HepG2 (cell line): ENCODE results near the gene LOXL4. TPM values are rescaled to one million over a fixed set of nuclear protein-coding genes. Genes with fewer than 3 reads are reported as not detected.

Source experiments
- GABPA ChIP-seq, 2 experiments: IDR thresholded peaks; 2 replicates each; pipeline ENCODE4 v1.6.1; 2011 to 2016; ENCODE audit warnings: low read depth in 2 of 2, low read length in 1 of 2, missing biosample characterization in 1 of 2, missing genetic modification characterization in 1 of 2
- HNF4A ChIP-seq: sonication (generic); formaldehyde crosslinking; IDR thresholded peaks from 2 replicates; pipeline ENCODE4 v1.4.0; 2020; ENCODE audit warnings: missing genetic modification reagents
- JUNB ChIP-seq: sonication (generic); formaldehyde crosslinking; IDR thresholded peaks from 2 replicates; pipeline ENCODE4 v1.8.0; 2022; ENCODE audit warnings: missing genetic modification reagents, mild to moderate bottlenecking, borderline replicate concordance
- LCORL ChIP-seq, 2 experiments: fragments of 450-650 bp in 1 of 2; sonication (generic) in 1 of 2; formaldehyde crosslinking in 1 of 2; IDR thresholded peaks; 2 replicates each; pipeline versions ENCODE4 v1.5.0 to v1.6.1; 2017 to 2020; ENCODE audit warnings: antibody characterized with exemption in 1 of 2, missing genetic modification reagents in 1 of 2
- MAFK ChIP-seq, 2 experiments: IDR thresholded peaks in 1 of 2; conservative IDR thresholded peaks in 1 of 2; 2 replicates each; pipeline ENCODE4 v1.6.1; 2011; ENCODE audit warnings: improper control_type of control experiment in 2 of 2, low read length in 2 of 2
- MTA1 ChIP-seq: sonication (generic); formaldehyde crosslinking; IDR thresholded peaks from 2 replicates; pipeline ENCODE4 v1.4.0; 2020; ENCODE audit warnings: missing genetic modification reagents, mild to moderate bottlenecking, borderline replicate concordance
- MTF1 ChIP-seq: sonication (generic); formaldehyde crosslinking; IDR thresholded peaks from 2 replicates; pipeline ENCODE4 v1.5.0; 2020; ENCODE audit warnings: missing genetic modification reagents
- NR2F6 ChIP-seq, 2 experiments: IDR thresholded peaks; 2 replicates each; pipeline ENCODE4 v1.6.1; 2016; ENCODE audit warnings: antibody characterized with exemption in 1 of 2, mild to moderate bottlenecking in 1 of 2
- PAXIP1 ChIP-seq: sonication (generic); formaldehyde crosslinking; conservative IDR thresholded peaks from 2 replicates; pipeline ENCODE4 v1.4.0; 2020; ENCODE audit warnings: mild to moderate bottlenecking, missing genetic modification reagents, moderate library complexity
- SP5 ChIP-seq: IDR thresholded peaks from 2 replicates; pipeline ENCODE4 v1.6.1; 2016; ENCODE audit warnings: low read depth, borderline replicate concordance
- TAF1 ChIP-seq: sonication (generic); formaldehyde crosslinking; IDR thresholded peaks from 2 replicates; pipeline ENCODE4 v1.4.0; 2020; ENCODE audit warnings: missing genetic modification reagents
- ZBTB21 ChIP-seq: sonication (generic); formaldehyde crosslinking; IDR thresholded peaks from 2 replicates; pipeline ENCODE4 v1.4.0; 2020; ENCODE audit warnings: missing genetic modification reagents
- ZNF30 ChIP-seq: sonication (generic); formaldehyde crosslinking; IDR thresholded peaks from 2 replicates; pipeline ENCODE4 v1.5.0; 2020; ENCODE audit warnings: mild to moderate bottlenecking, missing genetic modification reagents
- ZNF430 ChIP-seq: sonication (generic); formaldehyde crosslinking; IDR thresholded peaks from 2 replicates; pipeline ENCODE4 v1.9.0; 2021; ENCODE audit warnings: mild to moderate bottlenecking, missing genetic modification reagents
- polyA plus RNA-seq, 8 experiments: library from polyadenylated mRNA; depleted of rRNA in 3 of 8; stranded (reverse) in 7 of 8; unstranded in 1 of 8; fragments of >200 nt; fragmentation: Illumina TruSeq in 4 of 8; extraction: Trizol in 4 of 8; gene quantifications; 2 replicates each; pipeline versions ENCODE4 v1.2.1 to v1.2.3, GENCODE V29; 2011 to 2016; ENCODE audit warnings: low read depth in 4 of 8, missing spikeins in 1 of 8, mixed read lengths in 1 of 8; ENCODE audit not compliant: insufficient read depth in 1 of 8
- total RNA-seq, 5 experiments: library from RNA; depleted of rRNA; stranded (reverse); fragments of >200 nt; fragmentation: Illumina TruSeq; extraction: Trizol; gene quantifications; 2 replicates each; pipeline ENCODE4 v1.2.3, GENCODE V29; 2016; ENCODE audit warnings: low read depth in 1 of 5
- TF ChIP-seq, protein P1 (sequence below): sonication (generic); formaldehyde crosslinking; IDR thresholded peaks from 2 replicates; pipeline ENCODE4 v1.4.0; 2020; ENCODE audit warnings: mild to moderate bottlenecking, missing genetic modification reagents
- TF ChIP-seq, protein P2 (sequence below): sonication (generic); formaldehyde crosslinking; IDR thresholded peaks from 2 replicates; pipeline ENCODE4 v1.5.1; 2020; ENCODE audit warnings: mild to moderate bottlenecking, missing genetic modification reagents, moderate library complexity

The LOXL4 gene
- total and polyA plus RNA-seq, 2 of the 13 experiments (the other 11 are each of a cell fraction or from before 2014, with no cell fraction given): 8.8 to 21.1 TPM

DNA sequence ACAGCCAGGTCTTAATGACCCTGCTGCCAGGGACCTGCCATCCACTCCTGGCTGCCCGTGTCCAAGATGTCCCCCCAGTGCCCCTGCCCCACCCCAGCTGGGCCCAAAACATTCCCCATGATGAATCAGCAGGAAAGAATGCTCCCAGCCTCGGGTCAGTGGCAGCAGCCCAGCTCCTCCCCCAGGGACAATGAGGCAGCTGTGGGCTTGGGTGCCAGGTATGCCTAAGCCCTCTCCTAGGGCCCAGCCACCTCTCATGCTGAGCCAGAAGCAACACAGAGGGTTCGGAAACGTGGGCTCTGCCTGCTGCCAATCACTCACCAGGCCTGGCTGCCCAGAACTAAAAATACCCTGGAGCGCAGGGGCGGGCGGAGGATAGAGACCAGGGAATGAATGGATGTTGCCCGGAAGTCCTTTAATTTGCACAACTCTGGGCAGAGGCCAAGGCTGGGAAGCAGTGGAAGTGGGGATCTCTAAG is 1.5 kb upstream of the LOXL4 start (continued):
- TF ChIP-seq ZNF430 (CRISPR knock-in tag): peak; percentile 31; the same call in 1 of the 2 replicates
- 0 out of 4 replicates have a peak, but pooled peaks of 1 of the 2 experiments have one; percentile 32 for TF ChIP-seq MAFK (conservative IDR thresholded peaks at IDR 0.05 in 1 of 2, IDR thresholded peaks at IDR 0.05 in 1 of 2; ENCODE audit: low read length in 2 of 2)
- 0 out of 2 replicates have a peak, but pooled peaks have one; percentile 13 for TF ChIP-seq NR2F6 (IDR thresholded peaks at IDR 0.05)
- TF ChIP-seq NR2F6 (CRISPR knock-in tag; IDR thresholded peaks at IDR 0.05): no peak
- 0 out of 2 replicates have a peak, but pooled peaks have one; percentile 36 for TF ChIP-seq SP5
- TF ChIP-seq MTF1 (CRISPR knock-in tag): no peak
- no peak for TF ChIP-seq ZBTB21
- 0 out of 2 replicates have a peak, but pooled peaks have one; percentile 8 for TF ChIP-seq MTA1
- TF ChIP-seq, protein P1, sequence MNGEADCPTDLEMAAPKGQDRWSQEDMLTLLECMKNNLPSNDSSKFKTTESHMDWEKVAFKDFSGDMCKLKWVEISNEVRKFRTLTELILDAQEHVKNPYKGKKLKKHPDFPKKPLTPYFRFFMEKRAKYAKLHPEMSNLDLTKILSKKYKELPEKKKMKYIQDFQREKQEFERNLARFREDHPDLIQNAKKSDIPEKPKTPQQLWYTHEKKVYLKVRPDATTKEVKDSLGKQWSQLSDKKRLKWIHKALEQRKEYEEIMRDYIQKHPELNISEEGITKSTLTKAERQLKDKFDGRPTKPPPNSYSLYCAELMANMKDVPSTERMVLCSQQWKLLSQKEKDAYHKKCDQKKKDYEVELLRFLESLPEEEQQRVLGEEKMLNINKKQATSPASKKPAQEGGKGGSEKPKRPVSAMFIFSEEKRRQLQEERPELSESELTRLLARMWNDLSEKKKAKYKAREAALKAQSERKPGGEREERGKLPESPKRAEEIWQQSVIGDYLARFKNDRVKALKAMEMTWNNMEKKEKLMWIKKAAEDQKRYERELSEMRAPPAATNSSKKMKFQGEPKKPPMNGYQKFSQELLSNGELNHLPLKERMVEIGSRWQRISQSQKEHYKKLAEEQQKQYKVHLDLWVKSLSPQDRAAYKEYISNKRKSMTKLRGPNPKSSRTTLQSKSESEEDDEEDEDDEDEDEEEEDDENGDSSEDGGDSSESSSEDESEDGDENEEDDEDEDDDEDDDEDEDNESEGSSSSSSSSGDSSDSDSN (CRISPR knock-in tag): peak; percentile 31; the same call in 1 of the 2 replicates
- no peak for TF ChIP-seq LCORL (IDR thresholded peaks at IDR 0.05)
- TF ChIP-seq LCORL (CRISPR knock-in tag; IDR thresholded peaks at IDR 0.05): peak; percentile 50; the same call in 1 of the 2 replicates
- peak; percentile 31 for TF ChIP-seq PAXIP1
- TF ChIP-seq, protein P2, sequence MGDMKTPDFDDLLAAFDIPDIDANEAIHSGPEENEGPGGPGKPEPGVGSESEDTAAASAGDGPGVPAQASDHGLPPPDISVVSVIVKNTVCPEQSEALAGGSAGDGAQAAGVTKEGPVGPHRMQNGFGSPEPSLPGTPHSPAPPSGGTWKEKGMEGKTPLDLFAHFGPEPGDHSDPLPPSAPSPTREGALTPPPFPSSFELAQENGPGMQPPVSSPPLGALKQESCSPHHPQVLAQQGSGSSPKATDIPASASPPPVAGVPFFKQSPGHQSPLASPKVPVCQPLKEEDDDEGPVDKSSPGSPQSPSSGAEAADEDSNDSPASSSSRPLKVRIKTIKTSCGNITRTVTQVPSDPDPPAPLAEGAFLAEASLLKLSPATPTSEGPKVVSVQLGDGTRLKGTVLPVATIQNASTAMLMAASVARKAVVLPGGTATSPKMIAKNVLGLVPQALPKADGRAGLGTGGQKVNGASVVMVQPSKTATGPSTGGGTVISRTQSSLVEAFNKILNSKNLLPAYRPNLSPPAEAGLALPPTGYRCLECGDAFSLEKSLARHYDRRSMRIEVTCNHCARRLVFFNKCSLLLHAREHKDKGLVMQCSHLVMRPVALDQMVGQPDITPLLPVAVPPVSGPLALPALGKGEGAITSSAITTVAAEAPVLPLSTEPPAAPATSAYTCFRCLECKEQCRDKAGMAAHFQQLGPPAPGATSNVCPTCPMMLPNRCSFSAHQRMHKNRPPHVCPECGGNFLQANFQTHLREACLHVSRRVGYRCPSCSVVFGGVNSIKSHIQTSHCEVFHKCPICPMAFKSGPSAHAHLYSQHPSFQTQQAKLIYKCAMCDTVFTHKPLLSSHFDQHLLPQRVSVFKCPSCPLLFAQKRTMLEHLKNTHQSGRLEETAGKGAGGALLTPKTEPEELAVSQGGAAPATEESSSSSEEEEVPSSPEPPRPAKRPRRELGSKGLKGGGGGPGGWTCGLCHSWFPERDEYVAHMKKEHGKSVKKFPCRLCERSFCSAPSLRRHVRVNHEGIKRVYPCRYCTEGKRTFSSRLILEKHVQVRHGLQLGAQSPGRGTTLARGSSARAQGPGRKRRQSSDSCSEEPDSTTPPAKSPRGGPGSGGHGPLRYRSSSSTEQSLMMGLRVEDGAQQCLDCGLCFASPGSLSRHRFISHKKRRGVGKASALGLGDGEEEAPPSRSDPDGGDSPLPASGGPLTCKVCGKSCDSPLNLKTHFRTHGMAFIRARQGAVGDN (CRISPR knock-in tag): peak; percentile 58
- peak; percentile 28; the same call in 1 of the 2 replicates for TF ChIP-seq HNF4A
- TF ChIP-seq TAF1 (CRISPR knock-in tag): no peak
- TF ChIP-seq JUNB (CRISPR knock-in tag): peak; percentile 78; the same call in 1 of the 2 replicates
- no peak for TF ChIP-seq GABPA (IDR thresholded peaks at IDR 0.05; ENCODE audit: low read depth, low read length)
- TF ChIP-seq GABPA (CRISPR knock-in tag; IDR thresholded peaks at IDR 0.05; ENCODE audit: low read depth): peak; percentile 54; the same call in 1 of the 2 replicates
- no peak for TF ChIP-seq ZNF30 (CRISPR knock-in tag)
